Panc1 (cell line): ENCODE measurements around the gene C22orf42. TPM values are rescaled to one million over a fixed set of nuclear protein-coding genes. Genes with fewer than 3 reads are reported as not detected.
"Not testable (repeated sequence)": the region's sequence is repeated elsewhere in the genome, so short reads cannot be mapped to it uniquely, and the experiment has no call there.

Experiments
- ATAC-seq: fragments of 200-7000 bp; cut with Tn5 transposase; 2 replicates; pipeline ENCODE4 v1.9.1; 2020; ENCODE audit warnings: mild to moderate bottlenecking, moderate library complexity
- BruUV-seq: library from RNA; stranded (reverse); fragments of 400-500 nt; replicated peaks from 2 replicates; lab custom pipeline; 2021; lab: Mats Ljungman, UMichigan
- CTCF ChIA-PET: fragments of 300-600 bp; sonication (Branson Sonifier 250); formaldehyde crosslinking; loops from one replicate; lab custom pipeline; 2022; ENCODE audit warnings: antibody characterized with exemption; lab: Charles Lee
- POLR2A ChIA-PET: fragments of 300-600 bp; sonication (Branson Sonifier 250); formaldehyde crosslinking; loops from one replicate; lab custom pipeline; 2022; ENCODE audit warnings: antibody characterized with exemption; lab: Charles Lee
- DNase-seq: peaks from one replicate; pipeline ENCODE4 v3.0.0-alpha.2; 2010; ENCODE audit warnings: low read depth, low spot score
- H3K27ac ChIP-seq: 2 replicates; pipeline ENCODE4 v1.5.1; 2011; ENCODE audit warnings: mild to moderate bottlenecking, low read length, inconsistent platforms
- H3K27me3 ChIP-seq: fragments of 200-500 bp; sonication (Bioruptor generic); 2 replicates; pipeline ENCODE4 v1.6.0; 2014; ENCODE audit warnings: low read length, inconsistent platforms; ENCODE audit not compliant: control insufficient read depth, insufficient read depth
- H3K36me3 ChIP-seq: fragments of 200-500 bp; sonication (Bioruptor generic); 2 replicates; pipeline ENCODE4 v1.5.1; 2014; ENCODE audit warnings: inconsistent platforms, mild to moderate bottlenecking, low read length, moderate library complexity; ENCODE audit not compliant: control insufficient read depth, insufficient read depth
- H3K4me1 ChIP-seq: 2 replicates; pipeline ENCODE4 v1.5.1; 2011; ENCODE audit warnings: inconsistent platforms, mild to moderate bottlenecking, low read length, moderate library complexity; ENCODE audit not compliant: control insufficient read depth, insufficient read depth
- H3K4me3 ChIP-seq, 2 experiments: 2 replicates each; pipeline ENCODE4 v1.5.1; 2011 to 2012; ENCODE audit warnings: low read depth in 2 of 2, low read length in 2 of 2, mild to moderate bottlenecking in 2 of 2, inconsistent platforms in 1 of 2, moderate library complexity in 1 of 2
- H3K9me3 ChIP-seq: fragments of 200-500 bp; sonication (Bioruptor generic); 2 replicates; pipeline ENCODE4 v1.5.1; 2014; ENCODE audit warnings: low read depth, mild to moderate bottlenecking, inconsistent platforms, low read length, moderate library complexity; ENCODE audit not compliant: control insufficient read depth, insufficient read depth
- POLR2AphosphoS5 ChIP-seq: IDR thresholded peaks from 2 replicates; pipeline ENCODE4 v1.6.1; 2012; ENCODE audit warnings: mild to moderate bottlenecking, low read depth, low read length, moderate library complexity
- SIN3A ChIP-seq: IDR thresholded peaks from 2 replicates; pipeline ENCODE4 v1.6.1; 2012; ENCODE audit warnings: low read depth, mild to moderate bottlenecking, low read length, moderate library complexity, borderline replicate concordance; ENCODE audit not compliant: insufficient read depth
- TCF7L2 ChIP-seq: IDR thresholded peaks from 2 replicates; pipeline ENCODE4 v1.6.1; 2011; ENCODE audit warnings: mild to moderate bottlenecking, low read depth, low read length, inconsistent platforms
- in situ Hi-C: cut with HindIII; loops from 2 replicates; pipeline ENCODE4 v1.10.0; 2016; ENCODE audit warnings: low sequenced_read_pairs, low pct_unique_long_range_greater_than_20kb
- intact Hi-C: fragments of 100-400 bp; cut with micrococcal nuclease; formaldehyde crosslinking; loops from one replicate; pipeline ENCODE4 v1.10.0; 2022; ENCODE audit not compliant: unreplicated experiment
- total RNA-seq: library from RNA; stranded (reverse); gene quantifications from one replicate; pipeline ENCODE4 v1.2.1, GENCODE V29; 2021; ENCODE audit not compliant: unreplicated experiment
- TF ChIP-seq, protein P1 (sequence below): fragments of 450-650 bp; IDR thresholded peaks from 2 replicates; pipeline ENCODE4 v1.5.1; 2017; ENCODE audit warnings: mild to moderate bottlenecking
- TF ChIP-seq, protein P2 (sequence below), 2 experiments: IDR thresholded peaks; 2 replicates each; pipeline ENCODE4 v1.6.1; 2011 to 2012; ENCODE audit warnings: low read depth in 2 of 2, control low read depth in 1 of 2, low read length in 1 of 2, mild to moderate bottlenecking in 1 of 2, moderate library complexity in 1 of 2; ENCODE audit not compliant: insufficient read depth in 1 of 2

Gene C22orf42
- total RNA-seq, 1 experiment from 2014 or later, result not detected

- BruUV-seq, intact Hi-C loops, H3K27me3 ChIP-seq, H3K36me3 ChIP-seq, in situ Hi-C loops, H3K27ac ChIP-seq, DNase-seq, H3K4me1 ChIP-seq, ATAC-seq, H3K4me3 ChIP-seq, CTCF ChIA-PET, POLR2A ChIA-PET, H3K9me3 ChIP-seq: not testable (repeated sequence)
Measured at GRCh38 chr22:32150647-32151046, 8.5 kb downstream of the C22orf42 start.

GRCh38 chr22:32148372-32148771 lies 10.7 kb downstream of the C22orf42 start:
- H3K27ac ChIP-seq, H3K9me3 ChIP-seq, H3K4me1 ChIP-seq, ATAC-seq, POLR2A ChIA-PET, CTCF ChIA-PET, H3K36me3 ChIP-seq, DNase-seq, in situ Hi-C loops, intact Hi-C loops, H3K27me3 ChIP-seq, H3K4me3 ChIP-seq, BruUV-seq: not testable (repeated sequence)

DNA sequence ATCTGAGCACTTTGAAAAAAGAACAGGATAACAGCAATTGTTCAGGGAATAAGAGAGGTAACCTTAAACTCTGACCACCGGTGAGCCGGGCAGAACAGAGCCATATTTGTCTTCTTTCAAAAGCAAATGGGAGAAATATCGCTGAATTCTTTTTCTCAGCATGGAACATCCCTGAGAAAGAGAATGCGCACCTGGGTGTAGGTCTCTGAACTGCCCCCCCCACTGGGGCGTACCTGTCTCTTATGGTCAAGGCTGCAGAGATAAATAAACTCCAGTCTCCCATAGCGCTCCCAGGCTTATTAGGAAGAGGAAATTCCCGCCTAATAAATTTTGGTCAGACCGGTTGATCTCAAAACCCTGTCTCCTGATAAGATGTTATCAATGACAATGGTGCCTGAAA lies 12.0 kb downstream of the C22orf42 start:
- H3K27me3 ChIP-seq, BruUV-seq, H3K4me1 ChIP-seq, intact Hi-C loops, H3K36me3 ChIP-seq, POLR2A ChIA-PET, H3K4me3 ChIP-seq, ATAC-seq, H3K9me3 ChIP-seq, CTCF ChIA-PET, H3K27ac ChIP-seq, DNase-seq, in situ Hi-C loops: not testable (repeated sequence)

DNA sequence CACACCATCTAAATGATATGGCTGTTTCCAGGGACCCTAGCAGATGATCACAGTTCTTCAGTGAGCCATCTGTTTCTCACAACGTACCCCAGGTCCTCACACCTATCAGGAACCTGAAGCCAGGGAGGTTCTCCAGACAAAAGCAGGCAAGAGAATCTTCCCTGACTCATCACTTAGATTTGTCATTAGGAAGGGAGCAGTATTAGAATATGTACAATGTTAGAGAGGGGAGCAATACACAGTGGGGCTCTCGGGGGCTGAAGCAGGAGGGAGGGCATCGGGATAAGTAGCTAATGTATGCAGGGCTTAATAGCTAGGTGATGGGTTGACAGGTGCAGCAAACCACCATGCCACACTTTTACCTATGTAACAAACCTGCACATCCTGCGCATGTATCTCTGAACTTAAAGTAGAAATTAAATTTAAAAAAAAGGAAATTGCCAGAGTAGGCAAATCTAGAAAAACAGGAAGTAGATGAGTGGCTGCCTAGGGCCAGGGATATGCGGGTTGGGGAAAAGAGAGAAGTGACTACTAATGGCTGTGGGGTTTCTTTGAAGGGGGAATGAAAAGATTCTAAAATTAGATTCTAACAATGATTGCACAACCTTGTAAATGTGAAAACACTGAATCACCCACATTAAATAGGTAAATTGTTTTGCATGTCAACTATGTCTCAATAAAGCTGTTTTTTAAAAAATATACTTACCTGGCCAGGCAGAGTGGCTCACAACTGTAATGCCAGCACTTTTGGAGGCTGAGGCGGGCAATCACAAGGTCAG lies 14.4 kb downstream of the C22orf42 start:
- ChIA-PET POLR2A (no interaction called here), CTCF (no interaction called here)
- in situ Hi-C loops, result no loop called here
- ATAC-seq (no peak), DNase-seq (no peak)
- Histone ChIP-seq H3K27ac (no peak overlapping the region), H3K4me3 (no peak overlapping the region), H3K4me1 (no peaks in the 10 kb centered on the region), H3K36me3 (no peaks in the 10 kb centered on the region), H3K9me3 (no peaks in the 10 kb centered on the region), H3K27me3 (no peaks in the 10 kb centered on the region)
- intact Hi-C loops, result no loop called here
- no peak for TF ChIP-seq TCF7L2
- no peak for TF ChIP-seq POLR2AphosphoS5
- no peak for TF ChIP-seq SIN3A
- TF ChIP-seq, protein P1, sequence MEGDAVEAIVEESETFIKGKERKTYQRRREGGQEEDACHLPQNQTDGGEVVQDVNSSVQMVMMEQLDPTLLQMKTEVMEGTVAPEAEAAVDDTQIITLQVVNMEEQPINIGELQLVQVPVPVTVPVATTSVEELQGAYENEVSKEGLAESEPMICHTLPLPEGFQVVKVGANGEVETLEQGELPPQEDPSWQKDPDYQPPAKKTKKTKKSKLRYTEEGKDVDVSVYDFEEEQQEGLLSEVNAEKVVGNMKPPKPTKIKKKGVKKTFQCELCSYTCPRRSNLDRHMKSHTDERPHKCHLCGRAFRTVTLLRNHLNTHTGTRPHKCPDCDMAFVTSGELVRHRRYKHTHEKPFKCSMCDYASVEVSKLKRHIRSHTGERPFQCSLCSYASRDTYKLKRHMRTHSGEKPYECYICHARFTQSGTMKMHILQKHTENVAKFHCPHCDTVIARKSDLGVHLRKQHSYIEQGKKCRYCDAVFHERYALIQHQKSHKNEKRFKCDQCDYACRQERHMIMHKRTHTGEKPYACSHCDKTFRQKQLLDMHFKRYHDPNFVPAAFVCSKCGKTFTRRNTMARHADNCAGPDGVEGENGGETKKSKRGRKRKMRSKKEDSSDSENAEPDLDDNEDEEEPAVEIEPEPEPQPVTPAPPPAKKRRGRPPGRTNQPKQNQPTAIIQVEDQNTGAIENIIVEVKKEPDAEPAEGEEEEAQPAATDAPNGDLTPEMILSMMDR, result no peak
- TF ChIP-seq, protein P2, sequence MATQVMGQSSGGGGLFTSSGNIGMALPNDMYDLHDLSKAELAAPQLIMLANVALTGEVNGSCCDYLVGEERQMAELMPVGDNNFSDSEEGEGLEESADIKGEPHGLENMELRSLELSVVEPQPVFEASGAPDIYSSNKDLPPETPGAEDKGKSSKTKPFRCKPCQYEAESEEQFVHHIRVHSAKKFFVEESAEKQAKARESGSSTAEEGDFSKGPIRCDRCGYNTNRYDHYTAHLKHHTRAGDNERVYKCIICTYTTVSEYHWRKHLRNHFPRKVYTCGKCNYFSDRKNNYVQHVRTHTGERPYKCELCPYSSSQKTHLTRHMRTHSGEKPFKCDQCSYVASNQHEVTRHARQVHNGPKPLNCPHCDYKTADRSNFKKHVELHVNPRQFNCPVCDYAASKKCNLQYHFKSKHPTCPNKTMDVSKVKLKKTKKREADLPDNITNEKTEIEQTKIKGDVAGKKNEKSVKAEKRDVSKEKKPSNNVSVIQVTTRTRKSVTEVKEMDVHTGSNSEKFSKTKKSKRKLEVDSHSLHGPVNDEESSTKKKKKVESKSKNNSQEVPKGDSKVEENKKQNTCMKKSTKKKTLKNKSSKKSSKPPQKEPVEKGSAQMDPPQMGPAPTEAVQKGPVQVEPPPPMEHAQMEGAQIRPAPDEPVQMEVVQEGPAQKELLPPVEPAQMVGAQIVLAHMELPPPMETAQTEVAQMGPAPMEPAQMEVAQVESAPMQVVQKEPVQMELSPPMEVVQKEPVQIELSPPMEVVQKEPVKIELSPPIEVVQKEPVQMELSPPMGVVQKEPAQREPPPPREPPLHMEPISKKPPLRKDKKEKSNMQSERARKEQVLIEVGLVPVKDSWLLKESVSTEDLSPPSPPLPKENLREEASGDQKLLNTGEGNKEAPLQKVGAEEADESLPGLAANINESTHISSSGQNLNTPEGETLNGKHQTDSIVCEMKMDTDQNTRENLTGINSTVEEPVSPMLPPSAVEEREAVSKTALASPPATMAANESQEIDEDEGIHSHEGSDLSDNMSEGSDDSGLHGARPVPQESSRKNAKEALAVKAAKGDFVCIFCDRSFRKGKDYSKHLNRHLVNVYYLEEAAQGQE (IDR thresholded peaks at IDR 0.05; ENCODE audit: insufficient read depth in 1 of 2, low read depth in 2 of 2, low read length in 1 of 2), result no peak
- no TSS peak for BruUV-seq
